ENCODE measurements around the gene WASHC2C. TPM values are rescaled to one million over a fixed set of nuclear protein-coding genes. Genes with fewer than 3 reads are reported as not detected.
"Not testable (repeated sequence)": the region's sequence is repeated elsewhere in the genome, so short reads cannot be mapped to it uniquely, and the experiment has no call there.

The WASHC2C gene
- total RNA-seq, 6 experiments from 2014 or later: 28.3 to 44.5 (median 34.1) TPM

DNA sequence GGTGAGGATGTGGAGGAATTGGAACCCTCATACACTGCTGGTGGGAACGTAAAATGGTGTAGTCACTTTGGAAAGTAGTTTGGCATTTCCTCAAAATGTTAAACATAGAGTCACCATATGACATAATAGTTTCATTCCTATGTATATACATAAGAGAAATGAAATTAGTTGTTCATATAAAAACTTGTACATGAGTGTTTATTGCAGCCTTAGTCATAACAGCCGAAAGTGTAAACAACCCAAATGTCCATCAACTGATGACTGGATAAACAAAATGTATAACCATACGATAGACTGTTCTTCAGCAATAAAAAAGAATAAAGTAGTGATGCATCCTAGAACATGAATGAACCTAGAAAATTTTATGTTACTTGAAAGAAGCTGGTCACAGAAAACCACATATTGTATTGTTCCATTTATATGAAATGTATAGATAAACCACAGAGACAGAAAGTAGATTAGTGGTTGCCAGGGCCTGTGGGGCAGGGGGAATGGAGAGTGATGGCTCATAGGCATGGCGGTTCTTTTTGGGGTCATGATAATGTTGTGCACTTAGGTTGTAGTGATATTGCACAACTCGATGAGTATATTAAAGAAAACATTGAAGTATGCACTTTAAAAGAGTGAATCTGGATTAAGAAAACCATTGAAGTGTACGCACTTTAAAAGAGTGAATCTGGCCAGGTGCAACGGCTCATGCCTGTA lies 44.8 kb downstream of the WASHC2C start:
- H3K4me3 Mint-ChIP-seq; H3K27ac Mint-ChIP-seq; H3K27me3 Mint-ChIP-seq (ENCODE audit: insufficient read depth); H3K4me1 Mint-ChIP-seq (ENCODE audit: low read depth); H3K9me3 Mint-ChIP-seq; DNase-seq; H3K36me3 Mint-ChIP-seq (ENCODE audit: low read depth): not testable (repeated sequence)

DNA sequence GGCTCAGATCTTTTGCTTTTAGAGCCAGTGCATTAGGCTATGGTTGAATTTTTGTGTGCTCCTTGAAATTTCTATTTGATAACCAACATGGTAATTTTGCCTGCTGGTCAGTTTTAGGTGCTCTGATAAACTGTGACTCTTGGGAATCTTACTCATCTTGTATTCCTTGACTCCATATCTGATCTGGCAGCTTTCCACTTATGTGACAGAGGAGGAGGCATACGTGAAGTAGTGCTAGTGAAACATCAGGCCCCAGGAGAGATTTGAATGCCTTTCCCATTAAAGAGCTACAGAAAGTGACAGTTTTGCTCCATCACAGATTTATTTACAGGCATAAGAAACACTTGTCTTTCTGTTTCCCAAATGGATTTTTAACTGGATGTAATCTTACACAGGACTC lies 59.2 kb downstream of the WASHC2C start:
- H3K4me3 Mint-ChIP-seq; H3K4me1 Mint-ChIP-seq (ENCODE audit: low read depth); H3K9me3 Mint-ChIP-seq; H3K27ac Mint-ChIP-seq; H3K27me3 Mint-ChIP-seq (ENCODE audit: insufficient read depth); H3K36me3 Mint-ChIP-seq (ENCODE audit: low read depth): not testable (repeated sequence)
- peak; percentile 64 for DNase-seq

GRCh38 chr10:45787212-45787741 lies 60.2 kb downstream of the WASHC2C start:
- H3K27ac Mint-ChIP-seq; DNase-seq; H3K27me3 Mint-ChIP-seq (ENCODE audit: insufficient read depth); H3K4me1 Mint-ChIP-seq (ENCODE audit: low read depth); H3K4me3 Mint-ChIP-seq; H3K9me3 Mint-ChIP-seq: not testable (repeated sequence)
- H3K36me3 Mint-ChIP-seq (ENCODE audit: low read depth): peaks cover 13% of the 10 kb centered on the region; the same call in 1 of the 2 replicates

- H3K27ac Mint-ChIP-seq: not testable (repeated sequence)
- H3K36me3 Mint-ChIP-seq (ENCODE audit: low read depth): peaks cover 23% of the 10 kb centered on the region
Measured at GRCh38 chr10:45789991-45790390, 62.9 kb downstream of the WASHC2C start.

GRCh38 chr10:45790694-45791426 lies 63.8 kb downstream of the WASHC2C start:
- H3K4me3 Mint-ChIP-seq; H3K4me1 Mint-ChIP-seq (ENCODE audit: low read depth); H3K9me3 Mint-ChIP-seq; H3K27ac Mint-ChIP-seq; H3K27me3 Mint-ChIP-seq (ENCODE audit: insufficient read depth): not testable (repeated sequence)
- H3K36me3 Mint-ChIP-seq (ENCODE audit: low read depth): peaks cover 23% of the 10 kb centered on the region
- peak; percentile 18 for DNase-seq

More at GRCh38 chr10:45789991-45790390, 62.9 kb downstream of the WASHC2C start:
- H3K4me1 Mint-ChIP-seq (ENCODE audit: low read depth); DNase-seq; H3K4me3 Mint-ChIP-seq; H3K27me3 Mint-ChIP-seq (ENCODE audit: insufficient read depth); H3K9me3 Mint-ChIP-seq: not testable (repeated sequence)

GRCh38 chr10:45794761-45795160 lies 67.7 kb downstream of the WASHC2C start:
- not testable (repeated sequence) for H3K9me3 Mint-ChIP-seq; H3K27me3 Mint-ChIP-seq (ENCODE audit: insufficient read depth); H3K27ac Mint-ChIP-seq; H3K4me1 Mint-ChIP-seq (ENCODE audit: low read depth); H3K4me3 Mint-ChIP-seq; DNase-seq
- peaks cover 19% of the 10 kb centered on the region for H3K36me3 Mint-ChIP-seq (ENCODE audit: low read depth)

DNA sequence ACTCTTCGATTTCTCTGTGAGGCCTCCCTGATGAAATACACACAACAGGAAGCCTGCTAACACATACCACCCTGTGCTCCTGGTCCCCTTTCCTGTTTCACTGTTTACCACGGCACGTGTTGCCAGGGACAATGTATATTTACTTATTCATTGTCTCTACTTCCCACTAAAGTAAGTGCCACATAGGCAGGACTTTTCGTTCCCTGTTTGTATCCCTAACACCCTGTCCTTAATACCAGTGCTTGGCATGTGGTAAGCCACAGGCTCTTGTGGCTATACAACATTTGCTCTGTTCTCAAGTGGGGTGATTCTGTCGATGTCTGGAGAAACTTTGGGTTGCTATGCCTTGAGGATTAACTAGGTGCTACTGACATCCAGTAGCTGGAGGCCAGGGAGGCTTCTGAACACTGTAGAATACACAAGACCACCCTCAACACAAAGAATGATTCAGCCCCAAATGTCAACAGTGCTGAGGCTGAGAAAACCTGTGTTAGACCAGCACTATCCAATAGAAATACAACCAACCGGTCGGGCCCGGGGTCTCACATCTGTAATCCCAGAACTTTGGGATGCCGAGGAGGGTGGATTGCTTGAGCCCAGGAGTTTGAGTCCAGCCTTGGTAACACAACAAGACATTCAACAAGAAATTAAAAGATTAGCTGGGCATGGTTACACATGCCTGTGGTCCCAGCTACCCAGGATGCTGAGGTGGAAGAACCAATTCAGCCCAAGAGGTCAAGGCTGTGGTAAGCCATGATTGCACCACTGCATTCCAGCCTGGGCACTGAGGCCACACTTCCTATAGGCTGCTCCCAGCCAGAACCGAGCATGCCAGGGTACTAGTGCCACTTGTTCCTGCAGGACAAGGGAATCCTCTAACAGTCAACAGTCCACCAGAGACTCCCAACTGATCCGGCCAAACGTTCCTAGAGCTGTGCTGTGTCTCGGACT lies 76.3 kb downstream of the WASHC2C start:
- DNase-seq: peak; percentile 50
- not testable (repeated sequence) for H3K36me3 Mint-ChIP-seq (ENCODE audit: low read depth); H3K9me3 Mint-ChIP-seq; H3K4me3 Mint-ChIP-seq; H3K4me1 Mint-ChIP-seq (ENCODE audit: low read depth); H3K27ac Mint-ChIP-seq
- peaks cover 11% of the 10 kb centered on the region for H3K27me3 Mint-ChIP-seq (ENCODE audit: insufficient read depth)

DNA sequence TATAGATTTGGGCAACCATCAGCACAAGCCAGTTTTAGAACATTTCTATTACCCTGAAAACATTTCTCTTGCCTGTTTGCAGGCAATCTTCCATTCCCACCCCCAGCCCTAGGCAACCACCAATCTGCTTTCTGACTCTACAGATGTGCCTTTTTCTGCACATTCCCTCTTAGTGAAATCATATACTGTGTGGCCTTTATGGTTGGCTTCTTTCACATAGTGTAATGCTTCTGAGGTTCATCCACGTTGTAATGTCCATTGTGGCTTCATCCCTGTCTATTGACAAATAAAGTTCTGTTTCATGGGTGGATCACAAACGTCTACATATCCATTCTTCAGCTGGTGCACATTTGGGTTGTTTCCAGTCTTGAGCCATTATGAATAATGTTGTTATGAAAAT lies 77.9 kb downstream of the WASHC2C start:
- not testable (repeated sequence) for H3K27ac Mint-ChIP-seq; H3K4me1 Mint-ChIP-seq (ENCODE audit: low read depth); DNase-seq; H3K36me3 Mint-ChIP-seq (ENCODE audit: low read depth); H3K9me3 Mint-ChIP-seq; H3K4me3 Mint-ChIP-seq
- H3K27me3 Mint-ChIP-seq (ENCODE audit: insufficient read depth): peaks cover 15% of the 10 kb centered on the region

DNA sequence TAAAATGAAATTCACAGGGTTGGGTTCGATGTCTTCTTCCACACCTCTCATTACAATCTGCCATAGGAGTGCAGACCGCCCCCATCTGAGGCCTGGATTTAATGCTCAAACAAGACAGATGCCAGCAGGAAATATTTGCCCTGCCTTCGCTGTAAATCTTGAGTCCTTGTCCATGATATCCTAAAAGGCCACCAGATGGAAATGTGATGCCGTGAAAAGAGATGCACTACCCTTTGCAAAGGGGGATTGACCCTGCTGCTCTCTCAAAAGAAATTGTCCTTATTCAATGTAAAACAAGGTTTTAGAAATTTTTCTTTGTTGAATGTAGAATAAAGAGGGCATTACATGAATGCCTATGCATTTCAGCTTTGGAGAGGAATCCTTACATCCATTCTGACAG lies 82.8 kb downstream of the WASHC2C start:
- DNase-seq: no peak

More for the DNA sequence above, 82.8 kb downstream of the WASHC2C start:
- TF ChIP-seq CTCF (IDR thresholded peaks at IDR 0.05): peak; percentile 45
- no peaks in the 10 kb centered on the region for H3K9me3 Mint-ChIP-seq
- H3K27me3 Mint-ChIP-seq (ENCODE audit: insufficient read depth): peaks cover 3% of the 10 kb centered on the region
- H3K4me3 Mint-ChIP-seq: no peak overlapping the region
- H3K4me1 Mint-ChIP-seq (ENCODE audit: low read depth): peaks cover 6% of the 10 kb centered on the region
- no peaks in the 10 kb centered on the region for H3K36me3 Mint-ChIP-seq (ENCODE audit: low read depth)
- no peak overlapping the region for H3K27ac Mint-ChIP-seq

All from HFFc6 (cell line).